NCI-H187 (cell line): ENCODE measurements around the gene LUM.

Experiments
- DNase-seq, 2 experiments: peaks; one replicate each; lab custom pipeline; 2025; lab: John Stamatoyannopoulos, UW

LUM gene

GRCh38 chr12:91074154-91074709 lies 37.1 kb downstream of the LUM start:
- no peak for DNase-seq

- no peak for DNase-seq
Measured at GRCh38 chr12:91073426-91073825, 37.9 kb downstream of the LUM start.

- DNase-seq: no peak
Measured at GRCh38 chr12:91072931-91073330, 38.4 kb downstream of the LUM start.

- DNase-seq: no peak
Measured at GRCh38 chr12:91070936-91071335, 40.4 kb downstream of the LUM start.

- DNase-seq: no peak
Measured at GRCh38 chr12:91065396-91065795, 45.9 kb downstream of the LUM start.

GRCh38 chr12:91064640-91065039 lies 46.7 kb downstream of the LUM start:
- no peak for DNase-seq

GRCh38 chr12:91061091-91061490 lies 50.2 kb downstream of the LUM start:
- no peak for DNase-seq

GRCh38 chr12:91059211-91059610 lies 52.1 kb downstream of the LUM start:
- no peak for DNase-seq

- no peak for DNase-seq
Measured at GRCh38 chr12:91058786-91059185, 52.5 kb downstream of the LUM start.

- DNase-seq: no peak
Measured at GRCh38 chr12:91057368-91058165, 53.7 kb downstream of the LUM start, which contains the start of gene KERA. Gene KERA, minus strand, starts transcription at chr12:91058024. Its CDS starts 1,743 bp downstream, at chr12:91056281.

- DNase-seq: no peak
Measured at GRCh38 chr12:91056488-91056887, 54.8 kb downstream of the LUM start.

- no peak for DNase-seq
Measured at GRCh38 chr12:91055976-91056375, 55.3 kb downstream of the LUM start.

GRCh38 chr12:91053951-91054715 lies 57.2 kb downstream of the LUM start:
- DNase-seq: no peak
